LNCAP (cell line): ENCODE data around the gene ACR.
A peak's percentile ranks its signal among the peaks of the same experiment; 100 is the strongest.

ENCODE experiments used
- TF ChIP-seq, protein P1 (sequence below): fragments of 450-650 bp; IDR thresholded peaks from 2 replicates; pipeline ENCODE4 v1.5.1; 2017; ENCODE audit warnings: mild to moderate bottlenecking

The ACR gene

DNA sequence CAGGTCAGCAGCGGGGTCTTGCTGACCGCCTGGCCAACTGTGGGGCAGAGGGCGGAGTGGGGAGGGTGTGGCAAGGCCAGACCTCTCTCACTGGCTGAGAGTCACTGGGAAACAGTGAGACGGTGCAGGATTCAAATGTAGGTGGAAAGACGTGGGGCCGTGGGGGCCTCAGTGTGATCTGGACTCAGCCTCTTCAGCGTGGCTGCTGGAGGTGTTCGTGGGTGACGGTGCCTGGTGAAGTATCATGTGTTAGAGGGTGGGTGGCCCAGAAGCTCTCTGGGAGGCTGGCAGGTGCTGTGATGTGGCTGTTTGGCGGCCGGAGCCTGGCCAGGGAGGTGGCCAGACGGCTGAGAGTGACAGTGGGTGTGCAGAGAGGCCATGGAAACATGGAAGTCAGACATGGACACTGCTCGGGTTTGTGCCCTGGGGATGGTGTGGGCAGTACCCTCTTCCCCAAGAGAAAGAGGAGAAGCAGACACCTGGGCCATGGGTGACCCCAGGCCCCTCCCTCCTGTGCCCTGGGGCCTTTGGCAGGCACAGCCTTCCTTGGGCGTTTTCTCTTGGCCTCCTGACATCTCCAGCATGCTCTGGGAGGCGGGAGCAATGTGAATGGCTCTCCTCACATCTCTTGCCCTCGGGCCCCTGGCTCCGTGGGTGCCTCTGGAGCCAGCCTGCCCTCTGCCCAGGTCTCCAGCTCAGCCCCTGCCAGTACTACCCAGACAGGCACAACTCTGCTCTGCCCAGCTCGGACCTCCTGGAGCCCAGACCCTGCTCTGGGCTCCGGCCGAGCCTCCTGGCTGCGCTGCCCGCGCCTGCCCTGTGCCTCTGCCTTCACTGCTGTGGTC is 10.1 kb upstream of the ACR start:
- TF ChIP-seq, protein P1, sequence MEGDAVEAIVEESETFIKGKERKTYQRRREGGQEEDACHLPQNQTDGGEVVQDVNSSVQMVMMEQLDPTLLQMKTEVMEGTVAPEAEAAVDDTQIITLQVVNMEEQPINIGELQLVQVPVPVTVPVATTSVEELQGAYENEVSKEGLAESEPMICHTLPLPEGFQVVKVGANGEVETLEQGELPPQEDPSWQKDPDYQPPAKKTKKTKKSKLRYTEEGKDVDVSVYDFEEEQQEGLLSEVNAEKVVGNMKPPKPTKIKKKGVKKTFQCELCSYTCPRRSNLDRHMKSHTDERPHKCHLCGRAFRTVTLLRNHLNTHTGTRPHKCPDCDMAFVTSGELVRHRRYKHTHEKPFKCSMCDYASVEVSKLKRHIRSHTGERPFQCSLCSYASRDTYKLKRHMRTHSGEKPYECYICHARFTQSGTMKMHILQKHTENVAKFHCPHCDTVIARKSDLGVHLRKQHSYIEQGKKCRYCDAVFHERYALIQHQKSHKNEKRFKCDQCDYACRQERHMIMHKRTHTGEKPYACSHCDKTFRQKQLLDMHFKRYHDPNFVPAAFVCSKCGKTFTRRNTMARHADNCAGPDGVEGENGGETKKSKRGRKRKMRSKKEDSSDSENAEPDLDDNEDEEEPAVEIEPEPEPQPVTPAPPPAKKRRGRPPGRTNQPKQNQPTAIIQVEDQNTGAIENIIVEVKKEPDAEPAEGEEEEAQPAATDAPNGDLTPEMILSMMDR, result no peak

DNA sequence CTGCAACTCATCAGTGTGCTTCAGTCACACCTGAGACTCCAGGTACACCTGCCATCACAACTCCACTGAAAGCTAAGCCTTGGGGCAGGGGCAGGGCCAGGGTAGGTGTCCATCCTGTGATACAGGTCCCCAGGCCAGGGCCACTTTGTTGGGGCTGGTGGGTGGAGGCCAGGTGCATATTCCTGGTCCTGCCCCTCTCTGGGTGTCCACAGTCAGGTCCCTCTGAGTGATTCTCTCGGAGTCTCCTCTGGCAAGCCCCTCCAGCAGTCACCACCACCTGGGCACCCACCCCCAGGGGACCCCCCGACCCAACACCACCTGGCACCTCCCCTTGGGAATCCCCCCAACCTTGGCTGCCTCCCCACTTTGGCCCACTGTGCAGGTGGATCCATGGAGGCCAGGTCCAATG is 9.5 kb upstream of the ACR start:
- TF ChIP-seq, protein P1, result no peak

DNA sequence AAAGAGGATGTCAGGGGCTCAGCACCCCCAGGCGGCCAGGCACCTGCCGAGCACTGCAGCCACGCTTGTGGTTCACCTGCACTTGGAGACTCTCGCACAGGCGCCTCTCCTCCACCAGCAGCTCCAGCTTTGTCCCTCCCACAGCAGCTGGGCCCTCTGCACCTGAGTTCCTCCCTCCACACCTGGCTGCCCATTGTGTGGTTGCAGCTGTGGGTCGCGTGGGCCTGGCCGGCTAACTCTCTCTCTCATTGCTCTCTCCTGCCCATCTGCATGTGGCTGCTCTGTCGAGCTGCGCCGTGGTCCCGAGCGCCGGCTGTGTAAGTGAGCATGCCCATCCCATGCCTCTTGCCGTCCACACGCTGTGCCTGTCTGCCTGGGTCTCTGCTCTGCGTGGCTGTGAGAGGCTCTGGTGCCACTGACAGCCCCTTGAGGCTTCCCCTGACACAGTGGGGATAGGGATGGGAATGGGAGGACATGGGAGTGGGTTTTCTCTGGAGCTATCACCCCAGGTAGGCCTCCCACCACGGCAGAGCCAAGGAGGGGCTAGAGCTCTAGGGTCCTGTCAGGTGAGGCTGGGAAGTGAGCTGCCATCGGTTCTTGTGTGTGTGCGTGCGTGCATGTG is 8.5 kb upstream of the ACR start:
- TF ChIP-seq, protein P1, result no peak

DNA sequence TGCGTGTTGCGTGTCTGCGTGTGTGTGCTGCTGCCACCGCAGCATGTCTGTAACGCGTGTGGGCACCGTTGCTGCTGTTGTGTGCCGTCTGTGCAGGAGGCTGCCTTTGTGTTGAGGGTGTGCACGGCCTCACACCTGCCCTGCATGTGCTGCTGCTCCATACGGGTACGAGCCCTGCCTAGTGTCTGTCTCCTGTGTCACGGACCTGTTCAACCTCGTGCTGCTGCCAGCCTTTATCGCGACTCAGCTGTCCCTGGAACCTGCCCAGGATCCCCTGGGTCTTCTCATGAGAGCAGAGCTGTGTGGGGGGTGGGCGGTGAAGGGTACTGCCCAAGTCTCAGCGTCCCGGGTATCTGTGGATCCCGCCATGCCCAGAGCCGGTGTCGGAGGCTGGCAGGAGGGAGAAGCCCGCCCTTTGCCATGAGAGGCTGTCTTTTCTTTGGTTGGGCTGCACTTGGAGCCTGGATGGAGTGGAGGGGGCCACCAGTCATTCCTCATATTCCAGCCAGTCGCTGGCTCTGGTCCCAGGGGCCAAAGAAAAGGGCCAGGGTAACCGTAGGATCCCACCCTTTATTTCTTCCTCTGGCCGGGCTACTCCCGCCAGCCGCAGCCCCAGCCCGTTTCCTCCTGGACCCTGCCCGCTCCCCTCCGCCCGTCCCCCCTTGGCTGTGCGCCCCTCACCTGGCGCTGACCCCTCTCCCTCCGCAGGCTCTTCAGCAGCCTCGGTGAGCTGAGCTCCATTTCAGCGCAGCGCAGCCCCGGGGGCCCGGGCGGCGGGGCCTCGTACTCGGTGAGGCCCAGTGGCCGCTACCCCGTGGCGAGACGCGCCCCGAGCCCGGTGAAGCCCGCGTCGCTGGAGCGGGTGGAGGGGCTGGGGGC is 7.8 kb upstream of the ACR start:
- TF ChIP-seq, protein P1, result no peak

DNA sequence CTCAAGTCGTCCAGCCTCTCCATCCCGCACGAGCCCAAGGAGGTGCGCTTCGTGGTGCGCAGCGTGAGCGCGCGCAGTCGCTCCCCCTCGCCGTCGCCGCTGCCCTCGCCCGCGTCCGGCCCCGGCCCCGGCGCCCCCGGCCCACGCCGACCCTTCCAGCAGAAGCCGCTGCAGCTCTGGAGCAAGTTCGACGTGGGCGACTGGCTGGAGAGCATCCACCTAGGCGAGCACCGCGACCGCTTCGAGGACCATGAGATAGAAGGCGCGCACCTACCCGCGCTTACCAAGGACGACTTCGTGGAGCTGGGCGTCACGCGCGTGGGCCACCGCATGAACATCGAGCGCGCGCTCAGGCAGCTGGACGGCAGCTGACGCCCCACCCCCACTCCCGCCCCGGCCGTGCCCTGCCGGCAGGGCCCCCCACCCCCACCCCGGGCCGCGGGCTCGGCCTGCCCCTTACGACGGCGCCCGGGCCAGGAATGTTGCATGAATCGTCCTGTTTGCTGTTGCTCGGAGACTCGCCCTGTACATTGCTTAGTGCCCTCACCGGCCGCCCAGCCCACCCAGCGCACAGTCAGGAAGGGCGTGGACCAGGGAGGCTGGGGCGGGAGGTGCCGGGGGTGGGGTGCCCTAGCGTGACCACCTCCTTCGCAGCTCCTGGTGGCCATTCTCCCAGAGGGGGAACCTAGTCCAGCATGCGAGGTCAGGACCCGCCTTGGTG is 6.9 kb upstream of the ACR start:
- TF ChIP-seq, protein P1, result no peak

DNA sequence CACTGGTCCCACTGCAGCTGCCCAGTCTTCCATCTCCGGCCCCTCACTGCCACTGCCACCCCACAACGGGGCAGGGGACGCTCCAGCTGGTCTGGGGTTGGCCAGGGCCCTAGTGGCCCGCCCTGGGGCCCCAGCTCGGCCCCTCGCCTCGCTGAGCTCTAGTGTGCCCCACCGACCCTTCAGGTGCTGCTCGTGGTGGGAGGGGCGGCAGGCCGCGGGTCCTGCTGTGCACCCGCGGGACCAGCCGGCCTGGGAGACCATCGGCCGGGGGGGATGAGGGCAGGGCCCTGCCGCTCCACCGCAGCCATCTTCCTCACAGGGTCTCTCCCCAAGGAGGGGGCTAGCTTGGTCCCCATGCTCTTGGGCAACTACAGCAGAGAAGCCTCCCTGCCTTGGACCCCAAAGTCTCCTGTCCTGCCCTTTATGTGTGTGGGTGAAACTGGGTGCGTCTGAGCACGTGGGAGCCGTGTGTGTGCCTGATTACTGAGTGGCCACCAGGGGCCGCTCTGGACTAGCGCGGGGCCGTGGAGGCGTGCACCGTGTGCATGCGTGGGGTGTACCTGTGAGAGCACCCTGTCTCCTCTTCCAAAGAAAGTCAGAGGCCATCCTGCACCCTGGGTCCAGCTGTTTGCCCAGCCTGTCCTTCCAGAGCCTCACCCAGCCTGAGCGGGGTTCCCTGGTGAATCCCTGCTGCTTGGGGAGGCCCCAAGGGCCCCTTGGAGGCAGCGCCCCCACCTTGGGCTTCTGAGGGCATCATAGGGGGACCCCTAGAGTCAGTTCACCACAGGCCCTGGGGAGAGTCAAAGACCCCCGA is 6.0 kb upstream of the ACR start:
- TF ChIP-seq, protein P1, result peak; percentile 93
